Spleen (tissue), 11 donors: ENCODE results near the gene GCK. TPM values are rescaled to one million over a fixed set of nuclear protein-coding genes. Genes with fewer than 3 reads are reported as not detected.

ENCODE experiments used
- DNase-seq: peaks from one replicate; pipeline ENCODE4 v3.0.0-alpha.2; 2020
- H3K27ac ChIP-seq, 8 donors: fragments of 200-600 bp; sonication (generic) in 7 of 8; 1 replicate in 4 of 8; 2 replicates in 4 of 8; pipeline versions ENCODE4 v1.5.0 to v1.8.0; 2016 to 2021; ENCODE audit warnings: inconsistent platforms in 4 of 8, mild to moderate bottlenecking in 4 of 8, moderate library complexity in 1 of 8
- H3K27me3 ChIP-seq, 7 donors: fragments of 200-600 bp; sonication (generic) in 6 of 7; replicated peaks in 1 of 7; 1 replicate in 4 of 7; 2 replicates in 3 of 7; pipeline versions ENCODE4 v1.5.0 to v1.8.0; 2016 to 2021; ENCODE audit warnings: inconsistent platforms in 3 of 7, mild to moderate bottlenecking in 1 of 7
- H3K36me3 ChIP-seq, 6 donors: fragments of 200-600 bp; sonication (generic) in 5 of 6; 1 replicate in 4 of 6; 2 replicates in 2 of 6; pipeline versions ENCODE4 v1.5.0 to v1.8.0; 2016 to 2021; ENCODE audit warnings: inconsistent platforms in 2 of 6
- H3K4me1 ChIP-seq, 6 donors: fragments of 200-600 bp; sonication (generic) in 5 of 6; 1 replicate in 3 of 6; 2 replicates in 3 of 6; pipeline versions ENCODE4 v1.5.0 to v1.8.0; 2016 to 2021; ENCODE audit warnings: inconsistent platforms in 3 of 6
- H3K4me3 ChIP-seq, 8 donors: fragments of 200-600 bp; sonication (generic) in 7 of 8; 1 replicate in 4 of 8; 2 replicates in 4 of 8; pipeline versions ENCODE4 v1.5.0 to v1.8.0; 2016 to 2021; ENCODE audit warnings: inconsistent platforms in 4 of 8, mild to moderate bottlenecking in 4 of 8, moderate library complexity in 2 of 8
- H3K9me3 ChIP-seq, 8 donors: fragments of 200-600 bp; sonication (generic) in 7 of 8; 1 replicate in 4 of 8; 2 replicates in 4 of 8; pipeline versions ENCODE4 v1.5.0 to v1.8.0; 2016 to 2021; ENCODE audit warnings: inconsistent platforms in 4 of 8
- CTCF ChIP-seq, 11 experiments: fragments of 200-600 bp in 7 of 11; fragments of 450-650 bp in 4 of 11; sonication (generic) in 4 of 11; IDR thresholded peaks in 8 of 11; conservative IDR thresholded peaks in 3 of 11; 1 replicate in 7 of 11; 2 replicates in 4 of 11; pipeline versions ENCODE4 v1.4.0 to v1.8.0; 2016 to 2021; ENCODE audit warnings: antibody characterized with exemption in 11 of 11, inconsistent platforms in 4 of 11, mild to moderate bottlenecking in 1 of 11
- POLR2A ChIP-seq, 3 donors: fragments of 450-650 bp; IDR thresholded peaks; one replicate each; pipeline ENCODE4 v1.5.1; 2017; ENCODE audit warnings: antibody characterized with exemption in 3 of 3, mild to moderate bottlenecking in 1 of 3
- POLR2AphosphoS5 ChIP-seq, 3 donors: sonication (generic); formaldehyde crosslinking; IDR thresholded peaks; one replicate each; pipeline ENCODE4 v1.5.1; 2017; ENCODE audit warnings: antibody characterized with exemption in 3 of 3
- WGBS, 5 donors: extraction: QIAGEN DNeasy Blood & Tissue Kit in 3 of 5; methylation state at CpG; one replicate each; pipeline versions ENCODE4 v1.1.5 to v1.1.7; 2013 to 2018; 5-methylcytosine and 5-hydroxymethylcytosine counted together
- intact Hi-C: fragments of 100-400 bp; cut with DNase I; formaldehyde crosslinking; loops from one replicate; pipeline ENCODE4 v1.15.0; 2023; ENCODE audit warnings: low total_unique reads
- polyA plus RNA-seq, 3 donors: library from polyadenylated mRNA; stranded (reverse); fragments of 200-250 nt; gene quantifications; one replicate each; pipeline ENCODE4 v1.2.1, GENCODE V29; 2013
- total RNA-seq, 7 donors: library from RNA; depleted of rRNA in 3 of 7; stranded (reverse); fragments of >200 nt in 3 of 7; fragmentation: NEBNext Ultra II Directional in 4 of 7; extraction: Animal tissue kit (Norgen Biotek cat#: 25700) in 4 of 7; gene quantifications; one replicate each; pipeline versions ENCODE4 v1.1.0 to v1.2.1, GENCODE V29; 2016 to 2021
- donor health status: healthy with polysubstance abuse.
- donor health status: DM: no; HTN: no; CAD: no; lungs with moderate emphysema.
- donor health status: DM: no; HTN: no; CAD: no.
- donor health status: Bipolar disorder and iron deficiency.
- donor health status: healthy.
- donor health status: DM: no; HTN: no; CAD: no.
- donor health status: DM: yes; HTN: yes; CAD: no.

GCK gene
- total and polyA plus RNA-seq, 10 donors = 0.29 to 1.7 (median 0.55) TPM; not detected in 3

- intact Hi-C loops = no loop called here
- TF ChIP-seq POLR2AphosphoS5 (IDR thresholded peaks at IDR 0.05) = no peak
- H3K9me3 ChIP-seq = peaks cover 0 to 15% (median 9%) of the 10 kb centered on the region in 8 donors
- no peaks in the 10 kb centered on the region for H3K4me1 ChIP-seq
- WGBS, 5 donors = 86 to 98% (median 93%) methylated on average over 2 of the region's 2 CpGs
- H3K4me3 ChIP-seq = no peak overlapping the region
- H3K27ac ChIP-seq = no peak overlapping the region
- no peak for DNase-seq
- H3K36me3 ChIP-seq = no peaks in the 10 kb centered on the region
- H3K27me3 ChIP-seq = peaks cover 0 to 4% (median 0%) of the 10 kb centered on the region in 7 donors
Measured at GRCh38 chr7:44184873-44185446, 4.3 kb downstream of the GCK start.

GRCh38 chr7:44184206-44184872 is 4.9 kb downstream of the GCK start:
- Histone ChIP-seq H3K9me3 (peaks cover 0 to 15% (median 9%) of the 10 kb centered on the region in 8 donors), H3K27ac (no peak overlapping the region), H3K36me3 (no peaks in the 10 kb centered on the region), H3K27me3 (peaks cover 0 to 2% (median 0%) of the 10 kb centered on the region in 7 donors), H3K4me3 (no peak overlapping the region), H3K4me1 (no peaks in the 10 kb centered on the region)
- no peak for DNase-seq
- no peak for TF ChIP-seq POLR2A (IDR thresholded peaks at IDR 0.05)
- no peak for TF ChIP-seq CTCF (IDR thresholded peaks at IDR 0.05 in 8 of 11, conservative IDR thresholded peaks at IDR 0.05 in 3 of 11)
- no peak for TF ChIP-seq POLR2AphosphoS5 (IDR thresholded peaks at IDR 0.05)
- WGBS, 5 donors = 77 to 88% (median 83%) methylated on average over 16 of the region's 16 CpGs
- intact Hi-C loops = no loop called here

- TF ChIP-seq POLR2AphosphoS5 (IDR thresholded peaks at IDR 0.05) (no peak), POLR2A (IDR thresholded peaks at IDR 0.05) (no peak), CTCF (IDR thresholded peaks at IDR 0.05 in 8 of 11, conservative IDR thresholded peaks at IDR 0.05 in 3 of 11) (no peak)
- 46 to 79% (median 61%) methylated on average over 2 of the region's 2 CpGs for WGBS, 5 donors
- no peaks in the 10 kb centered on the region for H3K27me3 ChIP-seq
- intact Hi-C loops = no loop called here
- DNase-seq = no peak
- H3K4me3 ChIP-seq = no peak overlapping the region
- no peaks in the 10 kb centered on the region for H3K36me3 ChIP-seq
- H3K9me3 ChIP-seq = peaks cover 0 to 15% (median 9%) of the 10 kb centered on the region in 8 donors
- no peak overlapping the region for H3K27ac ChIP-seq
- no peaks in the 10 kb centered on the region for H3K4me1 ChIP-seq
Measured at GRCh38 chr7:44183386-44183785, 5.9 kb downstream of the GCK start.

- Histone ChIP-seq H3K27me3 (peaks cover 0 to 3% (median 0%) of the 10 kb centered on the region in 7 donors), H3K9me3 (peaks cover 0 to 15% (median 9%) of the 10 kb centered on the region in 8 donors), H3K4me1 (no peaks in the 10 kb centered on the region), H3K27ac (no peak overlapping the region), H3K4me3 (no peak overlapping the region), H3K36me3 (no peaks in the 10 kb centered on the region)
- TF ChIP-seq POLR2A (IDR thresholded peaks at IDR 0.05) (no peak), CTCF (IDR thresholded peaks at IDR 0.05 in 8 of 11, conservative IDR thresholded peaks at IDR 0.05 in 3 of 11) (no peak), POLR2AphosphoS5 (IDR thresholded peaks at IDR 0.05) (no peak)
- no peak for DNase-seq
- WGBS, 5 donors = 76 to 91% (median 85%) methylated on average over 5 of the region's 5 CpGs
- intact Hi-C loops = no loop called here
Measured at GRCh38 chr7:44182827-44183226, 6.4 kb downstream of the GCK start.
